Measurements from ENCODE around the gene ITGB6.

DNA sequence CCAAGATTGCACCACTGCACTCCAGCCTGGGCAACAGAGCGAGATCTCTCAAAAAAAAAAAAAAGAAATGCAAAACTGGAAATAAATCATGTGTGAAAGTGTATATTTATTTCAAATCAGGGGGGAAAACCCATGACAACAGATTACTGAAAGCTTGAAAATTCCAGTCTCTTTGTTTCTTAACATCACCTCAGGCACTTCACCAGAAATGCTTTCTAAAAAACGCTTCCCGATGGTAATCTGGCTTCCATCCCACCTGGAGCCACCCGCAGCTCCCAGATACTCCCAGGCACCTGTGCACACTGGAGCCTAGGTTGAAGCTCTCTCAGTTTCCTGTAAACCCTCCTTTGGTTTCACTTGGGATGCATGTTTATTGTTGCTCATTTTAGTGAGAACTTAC lies 7.2 kb upstream of the ITGB6 start:
- TF ChIP-seq, protein P1, sequence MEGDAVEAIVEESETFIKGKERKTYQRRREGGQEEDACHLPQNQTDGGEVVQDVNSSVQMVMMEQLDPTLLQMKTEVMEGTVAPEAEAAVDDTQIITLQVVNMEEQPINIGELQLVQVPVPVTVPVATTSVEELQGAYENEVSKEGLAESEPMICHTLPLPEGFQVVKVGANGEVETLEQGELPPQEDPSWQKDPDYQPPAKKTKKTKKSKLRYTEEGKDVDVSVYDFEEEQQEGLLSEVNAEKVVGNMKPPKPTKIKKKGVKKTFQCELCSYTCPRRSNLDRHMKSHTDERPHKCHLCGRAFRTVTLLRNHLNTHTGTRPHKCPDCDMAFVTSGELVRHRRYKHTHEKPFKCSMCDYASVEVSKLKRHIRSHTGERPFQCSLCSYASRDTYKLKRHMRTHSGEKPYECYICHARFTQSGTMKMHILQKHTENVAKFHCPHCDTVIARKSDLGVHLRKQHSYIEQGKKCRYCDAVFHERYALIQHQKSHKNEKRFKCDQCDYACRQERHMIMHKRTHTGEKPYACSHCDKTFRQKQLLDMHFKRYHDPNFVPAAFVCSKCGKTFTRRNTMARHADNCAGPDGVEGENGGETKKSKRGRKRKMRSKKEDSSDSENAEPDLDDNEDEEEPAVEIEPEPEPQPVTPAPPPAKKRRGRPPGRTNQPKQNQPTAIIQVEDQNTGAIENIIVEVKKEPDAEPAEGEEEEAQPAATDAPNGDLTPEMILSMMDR (IDR thresholded peaks at IDR 0.05; ENCODE audit: low read depth, low read length): no peak
- TF ChIP-seq POLR2A (IDR thresholded peaks at IDR 0.05; ENCODE audit: extremely low read depth, insufficient read length): no peak

Measured in NB4 (cell line).